GM18502 (cell line): ENCODE measurements around the gene TPD52L1.
"Not testable (repeated sequence)": the region's sequence is repeated elsewhere in the genome, so short reads cannot be mapped to it uniquely, and the experiment has no call there.

Experiments used
- ATAC-seq: cut with Tn5 transposase; IDR thresholded peaks from one replicate; pipeline ENCODE4 v1.9.1; 2021; ENCODE audit warnings: mild to moderate bottlenecking; ENCODE audit not compliant: unreplicated experiment, poor library complexity

Gene TPD52L1

GRCh38 chr6:125138083-125138482 lies 15.5 kb upstream of the TPD52L1 start:
- no peak for ATAC-seq

DNA sequence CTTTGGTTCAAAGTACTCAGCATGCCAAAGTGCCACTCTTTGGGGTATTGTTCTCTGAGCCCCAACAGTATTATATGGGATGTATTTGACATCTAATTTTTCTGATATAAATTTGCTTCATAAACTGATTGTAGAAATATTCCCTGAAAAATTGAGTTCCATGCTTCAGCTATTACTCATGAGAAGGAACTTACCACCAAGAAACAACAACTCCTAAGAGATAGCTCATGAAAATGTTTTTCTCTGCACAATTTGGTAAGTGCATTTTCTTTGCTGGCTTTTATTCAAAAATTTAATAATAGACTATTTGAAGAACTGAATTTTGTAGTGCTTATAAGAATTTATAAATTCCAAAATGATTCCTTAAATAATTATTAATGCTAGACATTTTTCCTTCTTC lies 12.8 kb upstream of the TPD52L1 start:
- no peak for ATAC-seq

DNA sequence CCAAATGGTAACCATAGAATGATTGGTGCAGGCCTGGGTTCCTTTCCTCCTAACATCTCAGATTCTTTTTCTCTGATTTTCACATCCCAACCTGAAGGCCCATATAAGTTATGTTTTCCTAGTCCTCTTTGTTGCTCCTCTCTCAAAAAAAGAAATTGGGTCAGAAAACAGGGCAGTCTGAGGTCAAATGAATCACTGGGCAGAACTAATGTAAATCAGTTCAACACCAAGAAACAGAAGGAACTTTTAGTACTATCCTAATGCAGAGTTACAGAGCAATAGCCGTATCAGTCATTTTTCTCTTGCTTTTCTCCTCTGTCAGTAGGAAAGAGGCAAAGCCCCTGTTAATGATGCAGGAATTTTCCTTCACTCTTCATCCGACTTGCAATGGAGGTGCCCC lies 11.0 kb upstream of the TPD52L1 start:
- no peak for ATAC-seq

GRCh38 chr6:125144822-125145221 lies 8.8 kb upstream of the TPD52L1 start:
- no peak for ATAC-seq

DNA sequence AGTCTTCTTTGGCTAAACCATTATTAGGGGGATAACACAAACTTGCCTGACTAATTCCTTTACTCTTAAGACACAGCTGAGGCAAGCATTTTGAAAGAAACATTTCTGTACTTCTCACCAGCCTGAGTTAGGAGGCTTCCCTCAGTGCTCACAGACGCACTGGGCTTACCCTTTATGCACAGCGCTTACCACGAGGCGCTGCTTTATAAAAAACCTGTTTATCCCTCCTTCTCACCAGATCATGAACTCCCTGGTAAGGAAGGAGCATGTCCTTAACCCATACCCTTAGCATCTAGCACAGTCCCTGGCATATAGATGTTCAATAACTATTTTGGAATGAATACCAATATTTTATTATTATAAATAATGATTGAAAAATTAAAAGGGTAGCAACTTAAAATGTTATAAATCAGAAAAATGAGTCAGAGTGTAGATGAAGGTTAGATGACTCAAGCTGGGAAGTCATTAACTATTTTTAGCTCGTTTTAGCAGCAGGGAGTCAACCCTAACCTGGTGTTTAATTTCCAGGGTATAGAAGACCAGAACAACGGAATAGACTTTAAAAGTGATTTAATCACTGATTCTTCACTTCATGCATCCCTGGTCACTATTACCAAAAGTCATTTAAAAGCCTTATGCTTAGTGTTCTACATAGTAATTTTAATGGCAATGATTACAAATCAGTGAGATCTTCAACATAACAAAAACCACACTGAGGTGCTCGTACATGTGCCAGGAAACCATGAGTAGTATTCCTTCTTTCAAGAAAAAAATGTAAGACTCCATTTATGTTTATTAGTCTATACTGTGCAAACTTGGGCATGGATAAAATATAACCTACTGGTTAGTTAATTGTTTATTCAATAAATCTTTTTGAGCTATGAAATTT lies 4.1 kb upstream of the TPD52L1 start:
- no peak for ATAC-seq

DNA sequence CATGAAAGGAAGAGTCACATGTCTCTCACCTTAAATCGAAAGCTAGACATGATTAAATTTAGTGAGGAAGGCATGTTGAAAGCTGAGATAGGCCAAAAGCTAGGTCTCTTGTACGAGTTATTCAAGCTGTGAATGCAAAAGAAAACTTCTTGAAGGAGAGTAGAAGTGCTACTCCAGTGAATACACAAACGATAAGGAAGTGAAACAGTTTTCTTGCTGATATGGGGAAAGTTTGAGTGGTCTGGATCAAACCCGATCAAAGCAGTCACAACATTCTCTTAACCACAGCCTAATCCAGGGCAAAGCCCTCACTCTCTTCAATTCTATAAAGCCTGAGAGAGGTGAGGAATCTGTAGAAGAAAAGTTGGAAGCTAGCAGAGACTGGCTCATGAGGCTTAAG lies 1.9 kb upstream of the TPD52L1 start:
- ATAC-seq, result no peak

DNA sequence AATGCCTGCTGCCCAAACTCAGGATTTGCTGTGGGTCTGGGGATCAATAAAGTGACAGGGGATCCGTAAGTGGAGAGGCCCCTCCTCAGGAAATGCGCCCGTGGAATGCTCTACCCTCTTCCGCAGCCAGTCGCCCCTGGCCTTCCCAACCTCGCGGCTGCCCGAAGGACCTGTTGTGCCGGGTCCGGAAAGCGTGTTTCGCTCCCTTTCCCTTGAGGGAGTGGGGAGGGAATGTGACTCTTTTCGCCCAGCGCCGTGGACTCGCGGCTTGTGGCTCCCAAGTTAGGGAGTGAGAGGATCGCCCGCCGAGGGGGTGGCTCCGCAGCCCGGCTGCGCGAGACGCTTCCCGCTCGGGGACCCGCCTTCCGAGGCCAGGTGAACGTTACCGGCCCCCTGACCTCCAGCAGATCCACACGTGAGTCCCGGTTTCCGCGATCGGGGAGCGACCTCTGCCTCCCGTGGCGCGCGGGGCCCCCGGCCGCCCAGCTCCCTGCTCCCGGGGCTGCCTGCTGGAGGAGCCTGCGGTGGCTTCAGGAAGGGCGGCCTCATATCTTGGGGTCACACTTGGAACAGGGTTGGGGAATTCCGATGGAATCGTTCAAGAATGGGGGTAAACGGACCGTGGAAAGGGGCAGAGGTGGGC lies 666 bp downstream of the TPD52L1 start:
- ATAC-seq, result no peak

DNA sequence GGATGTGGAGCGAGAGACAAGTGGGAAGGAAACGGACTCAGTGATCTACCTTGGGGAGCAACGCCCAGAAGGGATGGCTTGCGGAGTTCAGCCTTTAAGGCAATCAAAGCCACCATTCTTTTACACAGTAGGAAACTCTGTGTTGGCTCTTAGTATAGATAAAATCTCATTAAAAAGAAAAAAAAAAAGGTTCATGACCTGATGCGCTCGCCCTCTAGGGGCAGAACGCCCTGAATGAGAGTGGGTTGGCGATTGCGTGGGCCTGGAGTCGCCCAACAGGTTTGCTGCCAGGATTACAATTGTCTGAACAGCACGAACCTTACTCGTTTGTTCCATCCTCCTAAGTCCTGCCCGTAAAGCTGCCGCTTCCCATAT lies 1.2 kb downstream of the TPD52L1 start:
- no peak for ATAC-seq

GRCh38 chr6:125155344-125155743 lies 1.8 kb downstream of the TPD52L1 start:
- no peak for ATAC-seq

DNA sequence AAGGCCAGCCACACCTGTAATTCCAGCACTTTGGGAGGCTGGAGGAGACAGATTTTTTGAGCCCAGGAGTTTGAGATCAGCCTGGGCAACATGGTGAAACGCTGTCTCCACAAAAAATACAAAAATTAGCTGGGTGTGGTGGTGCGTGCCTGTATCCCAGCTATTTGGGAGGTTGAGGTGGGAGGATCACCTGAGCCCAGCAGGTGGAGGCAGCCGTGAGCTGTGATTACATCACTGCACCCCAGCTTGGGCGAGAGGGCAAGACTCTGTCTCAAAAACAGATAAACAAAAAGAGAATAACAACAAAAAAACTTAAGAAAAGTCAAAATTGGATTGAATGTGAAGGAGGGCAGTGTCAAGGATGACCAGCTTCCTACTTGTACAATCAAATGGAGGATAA lies 2.9 kb downstream of the TPD52L1 start:
- ATAC-seq, result no peak

DNA sequence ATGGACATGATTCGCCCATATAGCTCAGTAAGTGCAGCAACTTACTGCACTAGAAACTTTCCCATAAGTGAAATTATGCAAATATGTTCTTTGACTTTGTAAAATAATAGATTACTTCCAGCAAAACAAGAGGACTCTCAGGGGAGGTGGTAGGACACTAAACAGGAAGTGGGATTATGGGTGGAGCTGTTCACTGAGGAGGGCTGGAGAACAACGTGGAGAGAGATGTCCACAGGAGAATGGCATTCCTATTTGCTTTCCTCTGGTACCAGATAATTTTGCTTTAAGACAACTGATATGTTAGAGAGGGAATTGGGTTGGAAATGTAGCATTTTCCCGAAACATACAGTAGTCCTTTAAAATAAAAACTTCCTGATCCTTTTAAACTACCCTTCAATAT lies 3.7 kb downstream of the TPD52L1 start:
- ATAC-seq, result no peak

DNA sequence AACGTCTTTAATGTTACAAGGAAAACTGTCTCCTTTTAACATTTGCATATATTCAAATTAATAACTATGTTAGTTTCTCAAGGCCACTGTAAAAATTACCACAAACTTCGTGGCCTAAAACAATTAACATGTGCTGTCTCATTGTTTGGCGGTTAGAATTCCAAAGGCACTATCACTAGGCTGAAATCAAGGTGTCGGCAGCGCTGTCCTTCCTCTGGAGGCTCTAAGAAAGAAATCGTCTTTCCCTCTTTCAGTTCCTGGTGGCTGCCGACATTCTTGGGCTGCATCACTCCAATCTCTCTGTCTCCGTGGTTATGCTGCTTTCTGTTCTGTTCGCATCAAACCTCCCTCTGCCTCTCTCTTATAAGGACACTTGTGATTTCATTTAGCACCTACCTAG lies 4.2 kb downstream of the TPD52L1 start:
- no peak for ATAC-seq

- not testable (repeated sequence) for ATAC-seq
Measured at GRCh38 chr6:125163339-125163738, 9.8 kb downstream of the TPD52L1 start.

- no peak for ATAC-seq
Measured at GRCh38 chr6:125163811-125164210, 10.2 kb downstream of the TPD52L1 start.

DNA sequence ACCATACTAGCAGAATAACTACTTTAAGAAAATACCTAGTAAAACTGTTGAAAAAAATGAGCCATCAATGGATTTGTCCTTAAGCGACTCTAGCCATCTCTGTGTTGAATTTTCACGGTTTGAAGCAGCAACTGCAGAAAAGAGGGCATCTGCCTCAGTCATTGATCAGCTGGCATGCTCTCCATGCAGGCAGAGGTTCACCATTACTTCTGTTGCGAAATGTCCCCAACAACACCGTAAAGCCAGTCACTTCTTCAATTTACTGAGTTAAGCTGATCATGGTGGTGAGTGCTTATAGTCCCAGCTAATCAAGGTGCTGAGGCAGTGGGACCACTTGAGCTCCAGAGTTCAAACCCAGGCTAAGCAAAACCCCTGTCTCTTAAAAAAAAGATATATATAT lies 11.1 kb downstream of the TPD52L1 start:
- no peak for ATAC-seq

- no peak for ATAC-seq
Measured at GRCh38 chr6:125165256-125165655, 11.7 kb downstream of the TPD52L1 start.

DNA sequence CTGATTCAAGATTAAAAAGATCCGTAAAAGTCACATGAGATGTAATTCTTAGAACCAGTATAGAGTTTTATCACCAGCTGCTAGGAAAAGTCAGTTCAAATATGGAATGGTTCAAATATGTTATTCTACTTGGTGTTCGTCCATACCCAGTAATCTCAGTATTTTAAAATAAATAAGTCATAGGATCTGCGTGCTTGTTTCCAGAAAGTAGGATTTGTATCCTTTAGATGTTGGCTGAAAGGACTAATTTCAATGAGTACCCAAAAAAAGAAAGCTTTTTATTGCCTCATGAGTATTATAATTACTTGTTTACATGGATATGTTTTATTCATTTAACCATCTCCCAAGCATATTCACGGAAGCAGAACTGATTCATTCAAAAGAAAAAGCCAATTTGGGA lies 12.2 kb downstream of the TPD52L1 start:
- ATAC-seq, result no peak

DNA sequence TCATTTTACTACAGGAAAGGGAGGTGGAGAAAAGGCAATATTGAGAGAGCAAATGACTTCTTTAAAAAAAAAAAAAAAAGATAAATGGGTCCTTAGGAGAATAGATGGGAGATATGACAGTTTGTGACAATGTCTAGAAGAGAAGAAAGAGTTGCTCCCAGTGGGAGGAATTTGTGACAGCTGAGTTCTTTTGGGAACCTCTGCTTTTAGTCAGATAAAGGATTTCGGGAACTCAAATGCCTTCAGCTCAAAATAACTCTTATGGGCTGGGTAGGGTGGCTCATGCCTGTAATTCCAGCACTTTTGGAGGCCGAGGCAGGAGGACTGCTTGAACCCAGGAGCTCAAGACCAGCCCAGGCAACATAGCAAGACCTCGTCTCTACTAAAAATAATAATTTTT lies 13.1 kb downstream of the TPD52L1 start:
- ATAC-seq, result no peak

- ATAC-seq, result no peak
Measured at GRCh38 chr6:125167579-125167978, 14.0 kb downstream of the TPD52L1 start.

- no peak for ATAC-seq
Measured at GRCh38 chr6:125169058-125169457, 15.5 kb downstream of the TPD52L1 start.

GRCh38 chr6:125169522-125169921 lies 15.9 kb downstream of the TPD52L1 start:
- ATAC-seq, result no peak

DNA sequence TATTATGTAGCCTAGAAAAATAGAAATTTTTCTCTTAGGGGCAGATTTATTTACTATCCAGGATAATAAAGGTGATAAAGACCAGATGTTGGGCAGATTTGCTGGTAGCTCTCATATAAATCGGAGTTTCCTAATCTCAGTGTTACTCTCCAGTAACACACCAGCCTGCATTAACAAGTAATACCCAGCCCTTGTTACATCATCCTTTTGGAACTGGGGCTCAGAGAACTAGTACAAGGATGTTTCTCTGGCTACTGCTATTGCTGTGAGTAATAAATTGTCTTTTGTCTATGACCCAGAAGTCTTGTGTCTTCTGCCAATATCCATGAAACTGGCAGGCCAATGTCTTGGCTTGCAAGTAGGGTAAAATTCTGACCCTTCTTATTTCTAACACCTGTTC lies 16.8 kb downstream of the TPD52L1 start:
- ATAC-seq, result no peak
